Fibroblast of mammary gland (primary cell): Measurements from ENCODE around the gene ASGR1.
A peak's percentile ranks its signal among the peaks of the same experiment; 100 is the strongest.

Source experiments
- DNase-seq: peaks from one replicate; pipeline ENCODE4 v3.0.0-alpha.2; 2010; ENCODE audit warnings: low read depth
- H3K4me3 ChIP-seq: 2 replicates; pipeline ENCODE4 v1.5.1; 2011; ENCODE audit warnings: low read depth, mild to moderate bottlenecking, low read length, moderate library complexity; ENCODE audit not compliant: control insufficient read depth
- TF ChIP-seq, protein P1 (sequence below): conservative IDR thresholded peaks from 2 replicates; pipeline ENCODE4 v1.5.1; 2011; ENCODE audit warnings: low read depth, low read length, inconsistent platforms; ENCODE audit not compliant: control insufficient read depth, insufficient read depth

Gene ASGR1

GRCh38 chr17:7144213-7144612 lies 35.0 kb downstream of the ASGR1 start:
- TF ChIP-seq, protein P1, sequence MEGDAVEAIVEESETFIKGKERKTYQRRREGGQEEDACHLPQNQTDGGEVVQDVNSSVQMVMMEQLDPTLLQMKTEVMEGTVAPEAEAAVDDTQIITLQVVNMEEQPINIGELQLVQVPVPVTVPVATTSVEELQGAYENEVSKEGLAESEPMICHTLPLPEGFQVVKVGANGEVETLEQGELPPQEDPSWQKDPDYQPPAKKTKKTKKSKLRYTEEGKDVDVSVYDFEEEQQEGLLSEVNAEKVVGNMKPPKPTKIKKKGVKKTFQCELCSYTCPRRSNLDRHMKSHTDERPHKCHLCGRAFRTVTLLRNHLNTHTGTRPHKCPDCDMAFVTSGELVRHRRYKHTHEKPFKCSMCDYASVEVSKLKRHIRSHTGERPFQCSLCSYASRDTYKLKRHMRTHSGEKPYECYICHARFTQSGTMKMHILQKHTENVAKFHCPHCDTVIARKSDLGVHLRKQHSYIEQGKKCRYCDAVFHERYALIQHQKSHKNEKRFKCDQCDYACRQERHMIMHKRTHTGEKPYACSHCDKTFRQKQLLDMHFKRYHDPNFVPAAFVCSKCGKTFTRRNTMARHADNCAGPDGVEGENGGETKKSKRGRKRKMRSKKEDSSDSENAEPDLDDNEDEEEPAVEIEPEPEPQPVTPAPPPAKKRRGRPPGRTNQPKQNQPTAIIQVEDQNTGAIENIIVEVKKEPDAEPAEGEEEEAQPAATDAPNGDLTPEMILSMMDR, result no peak
- H3K4me3 ChIP-seq, result no peak overlapping the region
- DNase-seq, result no peak

- no peak for DNase-seq
- H3K4me3 ChIP-seq, result no peak overlapping the region
- TF ChIP-seq, protein P1, result no peak
Observed at GRCh38 chr17:7141824-7142223, 37.3 kb downstream of the ASGR1 start.

DNA sequence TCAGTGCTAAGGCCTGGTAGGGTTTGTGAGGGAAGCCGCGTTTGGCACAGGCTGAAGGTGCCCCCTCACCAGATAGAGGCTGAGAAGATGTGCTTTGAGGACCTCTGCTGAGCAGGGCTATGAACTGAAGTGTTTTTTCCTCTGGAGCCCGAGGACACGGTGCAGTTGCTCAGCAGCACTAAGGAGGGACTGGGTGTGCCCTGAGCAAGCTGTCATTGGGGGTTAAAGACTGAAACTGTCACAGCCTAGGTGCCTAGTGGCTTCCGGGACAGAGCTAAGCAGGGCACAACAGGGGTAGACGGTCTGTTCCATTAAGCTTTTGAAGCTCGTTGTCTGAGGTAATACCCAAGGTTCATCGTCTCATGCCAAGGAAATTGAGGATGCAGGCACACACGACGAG lies 39.8 kb downstream of the ASGR1 start:
- TF ChIP-seq, protein P1, result no peak
- DNase-seq, result no peak
- H3K4me3 ChIP-seq, result no peak overlapping the region

GRCh38 chr17:7138800-7139381 lies 40.3 kb downstream of the ASGR1 start:
- TF ChIP-seq, protein P1, result no peak
- no peak for DNase-seq
- no peak overlapping the region for H3K4me3 ChIP-seq

DNA sequence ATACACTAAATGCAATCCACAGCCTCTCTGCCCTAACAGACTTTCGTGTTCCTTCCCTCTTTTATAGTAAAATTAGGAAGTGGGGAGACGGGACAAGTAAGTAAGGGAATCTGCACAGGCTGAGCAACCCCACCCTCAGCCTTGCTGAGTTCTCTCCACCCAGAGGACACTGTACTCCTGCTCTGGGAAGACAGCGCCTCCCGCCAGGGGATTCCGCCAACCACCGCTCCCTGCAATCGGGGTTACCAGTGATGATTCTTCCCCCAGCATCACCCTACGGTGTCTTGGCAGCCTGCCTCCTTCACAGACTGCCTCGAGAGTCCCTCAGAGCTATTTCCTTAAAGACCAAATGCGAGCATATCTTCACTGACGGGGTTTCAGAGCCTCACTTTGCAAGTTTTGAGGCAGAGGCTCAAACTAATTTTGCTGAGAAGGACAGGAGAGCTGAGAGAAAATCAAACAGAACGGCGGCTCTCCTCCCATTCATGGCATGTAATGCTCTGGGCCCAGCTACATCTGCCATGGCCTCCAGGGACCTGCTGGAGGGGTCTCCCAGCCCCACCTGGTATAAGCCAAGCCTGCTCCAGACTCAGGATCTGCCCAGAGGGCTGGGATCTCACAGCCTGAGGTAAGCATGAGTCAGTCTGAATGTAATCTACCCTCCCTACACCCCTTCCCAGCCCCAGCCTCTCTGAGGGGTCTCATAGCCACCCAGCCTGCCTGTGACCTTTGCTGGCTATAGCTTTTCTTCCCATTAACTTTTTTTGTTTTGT lies 41.8 kb downstream of the ASGR1 start:
- TF ChIP-seq, protein P1, result no peak
- no peak for DNase-seq
- no peak overlapping the region for H3K4me3 ChIP-seq

DNA sequence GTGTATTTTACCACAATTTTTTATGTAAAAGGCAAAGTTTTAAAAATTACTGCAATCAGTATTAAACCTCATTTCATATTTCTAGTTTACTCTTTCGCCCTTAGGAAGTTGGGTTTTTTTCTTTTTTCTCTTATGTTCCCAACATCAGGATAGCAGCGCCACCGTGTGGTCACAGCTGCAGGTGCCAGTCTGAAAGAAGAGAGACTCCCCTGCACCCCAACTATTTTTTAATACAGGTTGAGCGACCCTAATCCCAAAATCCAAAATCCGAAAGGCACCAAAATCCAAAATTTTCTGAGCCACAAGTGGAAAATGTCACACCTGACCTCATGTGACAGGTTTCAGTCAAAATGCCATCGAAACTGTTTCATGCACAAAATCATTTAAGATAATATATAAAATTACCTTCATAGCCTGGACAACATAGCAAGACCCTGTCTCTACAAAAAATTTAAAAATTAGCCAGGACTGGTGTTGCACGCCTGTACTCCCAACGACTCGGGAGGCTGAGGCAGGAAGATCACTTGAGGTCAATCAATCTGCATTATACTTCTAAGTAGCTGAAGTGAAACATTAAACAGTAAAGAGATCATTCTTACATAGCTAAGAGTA lies 42.8 kb downstream of the ASGR1 start:
- peak; percentile 68 for DNase-seq
- no peak overlapping the region for H3K4me3 ChIP-seq
- TF ChIP-seq, protein P1, result peak; percentile 94
